ENCODE results near the gene ZNF664.

The ZNF664 gene

GRCh38 chr12:124006085-124006845, 33.2 kb downstream of the ZNF664 start:
- TF ChIP-seq, protein P1, sequence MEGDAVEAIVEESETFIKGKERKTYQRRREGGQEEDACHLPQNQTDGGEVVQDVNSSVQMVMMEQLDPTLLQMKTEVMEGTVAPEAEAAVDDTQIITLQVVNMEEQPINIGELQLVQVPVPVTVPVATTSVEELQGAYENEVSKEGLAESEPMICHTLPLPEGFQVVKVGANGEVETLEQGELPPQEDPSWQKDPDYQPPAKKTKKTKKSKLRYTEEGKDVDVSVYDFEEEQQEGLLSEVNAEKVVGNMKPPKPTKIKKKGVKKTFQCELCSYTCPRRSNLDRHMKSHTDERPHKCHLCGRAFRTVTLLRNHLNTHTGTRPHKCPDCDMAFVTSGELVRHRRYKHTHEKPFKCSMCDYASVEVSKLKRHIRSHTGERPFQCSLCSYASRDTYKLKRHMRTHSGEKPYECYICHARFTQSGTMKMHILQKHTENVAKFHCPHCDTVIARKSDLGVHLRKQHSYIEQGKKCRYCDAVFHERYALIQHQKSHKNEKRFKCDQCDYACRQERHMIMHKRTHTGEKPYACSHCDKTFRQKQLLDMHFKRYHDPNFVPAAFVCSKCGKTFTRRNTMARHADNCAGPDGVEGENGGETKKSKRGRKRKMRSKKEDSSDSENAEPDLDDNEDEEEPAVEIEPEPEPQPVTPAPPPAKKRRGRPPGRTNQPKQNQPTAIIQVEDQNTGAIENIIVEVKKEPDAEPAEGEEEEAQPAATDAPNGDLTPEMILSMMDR (IDR thresholded peaks at IDR 0.05; ENCODE audit: low read depth, low read length) = no peak
- no peak overlapping the region for H3K4me3 ChIP-seq (ENCODE audit: low read depth, low read length)

DNA sequence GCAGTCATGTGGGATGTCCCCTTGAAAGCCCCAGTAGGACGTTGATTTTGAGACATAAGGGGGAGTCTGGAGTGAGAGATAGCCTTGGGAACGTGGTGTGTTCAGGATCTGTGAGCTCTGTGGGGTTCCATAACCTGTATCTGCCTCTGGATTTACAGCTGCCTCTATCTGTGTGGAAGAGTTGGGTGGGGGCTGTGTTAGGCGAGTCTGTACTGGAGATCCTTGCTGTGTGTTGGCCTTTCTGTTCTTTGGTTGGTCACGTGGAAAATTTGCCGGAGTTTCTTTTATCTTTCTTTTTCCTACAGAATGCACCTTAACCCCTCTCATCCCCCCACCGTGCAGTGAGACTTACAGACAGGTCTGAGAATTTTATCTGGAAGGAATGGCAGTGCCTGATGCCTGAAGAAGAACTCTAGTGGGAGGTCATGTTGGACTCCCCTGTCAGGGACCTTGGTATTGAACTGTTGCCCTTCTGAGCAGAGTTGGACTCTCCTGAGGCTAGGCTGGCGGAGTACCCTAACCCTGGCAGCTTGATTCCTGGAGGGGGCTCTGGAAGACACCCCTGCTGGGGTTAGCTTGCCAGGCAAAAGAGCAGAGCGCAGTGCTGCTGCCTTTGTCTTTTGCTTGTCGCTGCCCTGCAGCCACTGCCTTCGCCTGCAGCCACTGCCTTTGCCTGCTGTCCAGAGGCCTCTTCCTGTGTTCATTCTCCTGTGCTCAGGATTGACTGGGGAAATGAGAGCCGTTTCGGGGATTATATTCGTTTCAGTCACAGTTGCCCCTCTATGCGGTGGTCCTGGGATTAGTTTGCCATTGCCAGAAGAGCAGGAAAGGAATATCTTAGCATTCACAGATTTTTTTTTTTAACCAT, 34.1 kb downstream of the ZNF664 start:
- TF ChIP-seq, protein P1 (IDR thresholded peaks at IDR 0.05; ENCODE audit: low read depth, low read length) = no peak
- no peak overlapping the region for H3K4me3 ChIP-seq (ENCODE audit: low read depth, low read length)

DNA sequence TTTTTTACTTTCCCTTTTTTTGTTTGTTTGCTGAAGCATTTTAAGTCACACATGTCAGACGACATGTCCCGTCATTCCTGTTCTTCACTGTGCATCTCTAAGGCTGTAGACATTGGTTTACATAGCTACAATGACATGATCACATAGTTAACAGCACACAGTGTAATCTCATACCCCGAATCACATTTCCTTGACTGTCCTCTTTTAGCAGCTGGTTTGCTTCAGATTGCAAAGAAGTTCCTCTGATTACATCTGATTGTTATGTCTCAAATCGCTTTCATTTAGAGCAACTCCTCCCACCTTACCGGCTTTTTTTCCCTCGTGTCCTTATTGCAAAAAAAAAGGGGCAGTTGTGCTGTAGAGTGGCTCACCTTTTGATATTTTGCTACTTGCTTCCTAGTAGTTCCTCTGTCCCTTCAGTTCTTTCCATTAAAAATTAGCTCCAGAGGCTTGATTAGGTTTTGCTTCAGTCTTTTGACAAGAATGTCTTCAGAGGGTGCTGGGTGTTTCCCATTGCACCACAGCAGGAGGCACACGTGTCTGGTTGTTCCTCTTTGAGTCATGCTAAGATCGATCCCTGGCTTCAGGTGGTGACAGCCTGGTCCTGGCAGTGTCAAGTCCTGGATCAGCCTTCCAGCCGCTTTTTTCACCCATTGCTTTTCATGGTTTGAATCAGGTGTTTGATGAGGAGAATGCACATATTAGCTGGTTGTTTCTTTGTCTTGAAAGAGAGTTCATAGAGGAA, 35.0 kb downstream of the ZNF664 start:
- peak overlapping the region; percentile 12; the same call in 1 of the 2 replicates for H3K4me3 ChIP-seq (ENCODE audit: low read depth, low read length)
- TF ChIP-seq, protein P1 (IDR thresholded peaks at IDR 0.05; ENCODE audit: low read depth, low read length) = no peak

DNA sequence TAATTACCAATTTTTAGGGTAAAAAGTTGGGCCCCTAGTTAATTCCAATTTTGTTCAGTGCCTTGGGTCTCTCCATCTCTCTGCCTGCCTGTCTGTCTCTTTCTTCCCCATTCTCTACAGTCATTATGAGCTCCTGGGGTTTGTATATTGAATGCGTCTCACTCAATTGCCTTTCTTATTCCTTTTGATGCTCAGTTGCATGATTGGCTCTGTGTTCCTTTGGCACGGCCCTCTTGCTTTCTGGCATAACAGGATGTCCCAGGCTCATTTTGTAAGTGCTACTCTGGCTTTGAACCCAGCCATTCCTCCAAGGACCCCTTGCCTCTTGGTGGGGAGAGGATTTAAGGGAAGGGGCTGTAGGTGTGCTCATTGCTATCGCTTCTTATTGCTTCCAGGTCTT, 35.6 kb downstream of the ZNF664 start:
- TF ChIP-seq, protein P1 (IDR thresholded peaks at IDR 0.05; ENCODE audit: low read depth, low read length) = no peak
- H3K4me3 ChIP-seq (ENCODE audit: low read depth, low read length) = no peak overlapping the region

- TF ChIP-seq, protein P1 (IDR thresholded peaks at IDR 0.05; ENCODE audit: low read depth, low read length) = no peak
- no peak overlapping the region for H3K4me3 ChIP-seq (ENCODE audit: low read depth, low read length)
Observed at GRCh38 chr12:124009781-124010180, 36.8 kb downstream of the ZNF664 start.

GRCh38 chr12:124010687-124011086, 37.7 kb downstream of the ZNF664 start:
- H3K4me3 ChIP-seq (ENCODE audit: low read depth, low read length) = no peak overlapping the region
- TF ChIP-seq, protein P1 (IDR thresholded peaks at IDR 0.05; ENCODE audit: low read depth, low read length) = no peak
